Thymus (tissue), 14 donors: Measurements from ENCODE around the gene COL17A1. TPM values are rescaled to one million over a fixed set of nuclear protein-coding genes. Genes with fewer than 3 reads are reported as not detected.

Source experiments
- DNase-seq, 9 donors: peaks; one replicate each; pipeline ENCODE4 v3.0.0-alpha.2; 2013; ENCODE audit warnings: low spot score in 9 of 9, low read depth in 6 of 9, missing footprints in 1 of 9
- H3K27ac ChIP-seq, 2 donors: one replicate each; pipeline ENCODE4 v1.5.1; 2013; ENCODE audit warnings: control low read depth in 1 of 2, low read depth in 1 of 2, low read length in 1 of 2, mild to moderate bottlenecking in 1 of 2, moderate library complexity in 1 of 2
- H3K27me3 ChIP-seq, 2 donors: one replicate each; pipeline ENCODE4 v1.5.1; 2013; ENCODE audit warnings: low read length in 1 of 2; ENCODE audit not compliant: control insufficient read depth in 2 of 2, insufficient read depth in 1 of 2
- H3K36me3 ChIP-seq, 2 donors: one replicate each; pipeline ENCODE4 v1.5.1; 2013; ENCODE audit warnings: low read length in 1 of 2, mild to moderate bottlenecking in 1 of 2, moderate library complexity in 1 of 2; ENCODE audit not compliant: control insufficient read depth in 2 of 2, insufficient read depth in 2 of 2
- H3K4me1 ChIP-seq, 2 donors: one replicate each; pipeline ENCODE4 v1.5.1; 2013; ENCODE audit warnings: low read length in 2 of 2; ENCODE audit not compliant: control insufficient read depth in 2 of 2, insufficient read depth in 2 of 2
- H3K4me3 ChIP-seq, 2 donors: one replicate each; pipeline ENCODE4 v1.5.1; 2013; ENCODE audit warnings: low read length in 2 of 2, control low read depth in 1 of 2, mild to moderate bottlenecking in 1 of 2
- H3K9me3 ChIP-seq, 2 donors: one replicate each; pipeline ENCODE4 v1.5.1; 2013; ENCODE audit warnings: low read length in 1 of 2, mild to moderate bottlenecking in 1 of 2; ENCODE audit not compliant: control insufficient read depth in 2 of 2, insufficient read depth in 1 of 2
- WGBS: extraction: QIAGEN DNeasy Blood & Tissue Kit; methylation state at CpG from one replicate; pipeline ENCODE4 v1.1.7; 2013; 5-methylcytosine and 5-hydroxymethylcytosine counted together
- long read RNA-seq, 10 donors: transcript quantifications; one replicate each; lab custom pipeline, GENCODE V29; 2026
- polyA plus RNA-seq: library from polyadenylated mRNA; stranded (reverse); fragments of 200-250 nt; gene quantifications from one replicate; pipeline ENCODE4 v1.2.3, GENCODE V29; 2013
- total RNA-seq: library from RNA; stranded (reverse); fragments of 120-200 nt; gene quantifications from one replicate; pipeline ENCODE4 v1.2.4, GENCODE V29; 2013
- donor health status: healthy.

COL17A1 gene
- total RNA-seq (75.3 TPM), polyA plus RNA-seq (268 TPM)
- long read RNA-seq, donor 1, result 0 reads
- long read RNA-seq, donor 2, result 0 reads
- long read RNA-seq, donor 3, partial matches to known transcripts, result 14 of 14 reads
- long read RNA-seq, donor 3, other reads (novel, unspliced or antisense), result 0 of 14 reads
- long read RNA-seq, donor 4, partial matches to known transcripts, result 0 of 2 reads
- long read RNA-seq, donor 4, other reads (novel, unspliced or antisense), result 0 of 2 reads
- long read RNA-seq, donor 5, full-length matches to known transcripts, result 3 of 19 reads
- long read RNA-seq, donor 5, partial matches to known transcripts, result 16 of 19 reads
- long read RNA-seq, donor 5, other reads (novel, unspliced or antisense), result 0 of 19 reads
- long read RNA-seq, donor 6, full-length matches to known transcripts, result 1 of 23 reads
- long read RNA-seq, donor 6, partial matches to known transcripts, result 22 of 23 reads
- long read RNA-seq, donor 6, other reads (novel, unspliced or antisense), result 0 of 23 reads
- long read RNA-seq, donor 7, full-length matches to known transcripts, result 4 of 10 reads
- long read RNA-seq, donor 7, partial matches to known transcripts, result 6 of 10 reads
- long read RNA-seq, donor 7, other reads (novel, unspliced or antisense), result 0 of 10 reads
- long read RNA-seq, donor 8, partial matches to known transcripts, result 13 of 14 reads
- long read RNA-seq, donor 8, other reads (novel, unspliced or antisense), result 0 of 14 reads
- long read RNA-seq, donor 9, result 0 reads
- long read RNA-seq, donor 10, partial matches to known transcripts, result 0 of 1 reads
- long read RNA-seq, donor 10, other reads (novel, unspliced or antisense), result 0 of 1 reads

GRCh38 chr10:104085801-104086400 lies at the start of gene COL17A1:
COL17A1 (minus strand) TSS chr10:104085880; CDS start chr10:104080673, 5,207 bp downstream.
- peak in 1 of 9 donors; percentile 5 for DNase-seq
- Histone ChIP-seq H3K27ac (peak within 1 kb of the TSS; percentile 19 to 66), H3K9me3 (no peaks in the 10 kb centered on the region), H3K27me3 (no peaks in the 10 kb centered on the region), H3K4me1 (no peaks in the 10 kb centered on the region), H3K4me3 (peak within 1 kb of the TSS in 1 of 2 donors; percentile 14), H3K36me3 (no peaks in the 10 kb centered on the region)
- WGBS, result 87% methylated on average over 3 of the region's 3 CpGs

DNA sequence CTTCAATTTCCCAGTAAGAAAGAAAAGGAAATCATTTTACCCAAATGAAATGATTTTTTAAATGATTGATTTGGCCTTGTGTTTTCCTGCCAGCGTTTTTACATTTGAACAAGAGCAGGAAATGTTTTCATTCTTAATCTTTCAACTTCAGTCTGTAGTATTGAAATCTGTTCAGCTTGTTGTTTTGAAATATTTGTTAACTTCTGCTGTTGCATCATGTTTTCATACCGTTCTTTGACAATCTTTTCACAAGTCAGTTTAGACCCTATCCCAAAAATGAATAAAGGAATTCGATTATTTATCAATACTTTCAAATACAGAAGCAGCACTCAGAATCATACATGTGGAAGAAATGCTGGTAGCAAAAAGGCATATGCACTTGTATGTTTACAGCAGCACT lies 44.4 kb upstream of the COL17A1 start:
- Histone ChIP-seq H3K9me3 (no peaks in the 10 kb centered on the region), H3K4me1 (no peaks in the 10 kb centered on the region), H3K27ac (no peak overlapping the region), H3K27me3 (no peaks in the 10 kb centered on the region), H3K4me3 (no peak overlapping the region), H3K36me3 (no peaks in the 10 kb centered on the region)
- 74% methylated on average over 3 of the region's 3 CpGs for WGBS
- DNase-seq, result no peak

DNA sequence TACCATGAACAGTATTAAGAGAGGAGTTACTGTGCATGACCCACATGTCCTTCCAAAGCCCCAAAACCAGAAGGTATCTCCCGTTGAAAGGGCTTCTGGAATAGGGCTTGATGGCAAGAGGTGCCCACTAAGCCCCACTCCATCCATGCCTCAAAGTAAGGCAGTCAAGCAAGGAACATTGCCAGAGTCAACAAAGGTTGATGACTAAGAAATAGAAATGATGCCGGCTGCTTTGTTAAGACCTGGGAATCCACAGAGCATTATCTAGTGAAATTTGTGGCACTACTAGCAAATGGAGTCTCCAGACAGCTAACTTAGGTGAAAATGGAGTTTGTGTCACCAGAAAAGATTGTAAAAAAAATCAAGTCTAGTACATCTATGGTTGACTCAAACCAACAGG lies 42.5 kb upstream of the COL17A1 start:
- Histone ChIP-seq H3K27me3 (no peaks in the 10 kb centered on the region), H3K36me3 (no peaks in the 10 kb centered on the region), H3K27ac (no peak overlapping the region), H3K4me1 (no peaks in the 10 kb centered on the region), H3K9me3 (no peaks in the 10 kb centered on the region), H3K4me3 (no peak overlapping the region)
- DNase-seq, result no peak
- 96% methylated on average over 2 of the region's 2 CpGs for WGBS

DNA sequence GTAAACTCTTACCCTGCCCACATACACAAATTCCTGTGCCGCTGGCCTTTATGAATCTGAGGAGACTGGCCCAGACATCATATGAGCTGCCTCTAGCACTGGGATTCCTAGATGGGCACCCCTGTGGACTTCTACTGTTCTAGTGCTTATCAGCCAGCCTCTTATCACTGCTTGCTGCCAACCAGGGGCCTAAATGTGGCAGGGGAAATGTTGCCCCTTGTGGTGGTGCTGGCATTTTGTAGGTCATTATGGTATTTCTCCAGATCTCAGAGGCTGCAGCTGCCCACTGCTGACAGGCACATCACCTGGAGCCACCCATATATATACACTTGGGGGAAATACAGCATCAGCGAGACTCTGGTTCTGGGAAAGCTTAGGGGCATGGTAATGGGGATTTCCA lies 41.7 kb upstream of the COL17A1 start:
- WGBS, result 90% methylated on average over 2 of the region's 2 CpGs
- Histone ChIP-seq H3K4me1 (peaks cover 0 to 4% of the 10 kb centered on the region in 2 donors), H3K36me3 (no peaks in the 10 kb centered on the region), H3K27me3 (no peaks in the 10 kb centered on the region), H3K9me3 (no peaks in the 10 kb centered on the region), H3K27ac (no peak overlapping the region), H3K4me3 (no peak overlapping the region)
- DNase-seq, result peak in 1 of 9 donors; percentile 13

DNA sequence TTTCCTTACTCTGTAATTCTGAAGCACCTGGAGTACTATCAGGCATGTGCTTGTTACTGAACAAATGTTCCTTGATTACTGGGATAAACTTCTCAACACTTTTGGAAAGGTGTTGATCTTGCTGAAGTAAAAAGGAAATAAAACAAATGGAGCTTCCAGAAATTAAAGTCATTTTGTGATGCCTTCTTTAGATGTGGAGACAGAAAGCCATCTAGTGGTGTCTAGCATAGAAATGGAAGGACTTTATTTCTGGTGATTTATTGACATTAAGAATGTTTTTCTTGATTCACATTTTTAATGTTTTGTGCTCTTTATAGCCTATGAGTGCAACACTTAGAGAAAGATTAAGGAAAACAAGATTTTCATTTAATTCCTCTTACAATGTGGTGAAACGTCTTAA lies 37.7 kb upstream of the COL17A1 start:
- Histone ChIP-seq H3K36me3 (no peaks in the 10 kb centered on the region), H3K27ac (peak overlapping the region in 1 of 2 donors; percentile 34), H3K4me1 (peaks cover 4 to 9% of the 10 kb centered on the region in 2 donors), H3K9me3 (no peaks in the 10 kb centered on the region), H3K4me3 (no peak overlapping the region), H3K27me3 (no peaks in the 10 kb centered on the region)
- DNase-seq, result peak in 2 of 9 donors; percentile 9 to 38
- 74% methylated on average over 1 of the region's 1 CpG for WGBS

- no peaks in the 10 kb centered on the region for H3K36me3 ChIP-seq
- H3K27me3 ChIP-seq, result no peaks in the 10 kb centered on the region
- H3K27ac ChIP-seq, result peak overlapping the region; percentile 91 to 99
- no peaks in the 10 kb centered on the region for H3K9me3 ChIP-seq
- H3K4me3 ChIP-seq, result peak overlapping the region; percentile 62 to 91
- peak in 1 of 9 donors; percentile 4 for DNase-seq
- 19% methylated on average over 23 of the region's 23 CpGs for WGBS
- peaks cover 4 to 9% of the 10 kb centered on the region in 2 donors for H3K4me1 ChIP-seq
Observed at GRCh38 chr10:104122225-104123107, 36.8 kb upstream of the COL17A1 start.

- WGBS, result under 1% methylated on average over 67 of the region's 67 CpGs
- DNase-seq, result peak; percentile 92 to 99 (median 99)
- Histone ChIP-seq H3K27ac (peak within 1 kb of the TSS; percentile 99 to 100), H3K4me1 (peaks cover 4 to 9% of the 10 kb centered on the region in 2 donors), H3K36me3 (no peaks in the 10 kb centered on the region), H3K9me3 (no peaks in the 10 kb centered on the region), H3K27me3 (no peaks in the 10 kb centered on the region), H3K4me3 (peak within 1 kb of the TSS; percentile 77 to 91)
Observed at GRCh38 chr10:104121485-104122224, 36.0 kb upstream of the COL17A1 start, which contains the start of gene SFR1. SFR1 (plus strand) TSS chr10:104122171; CDS start chr10:104122184, 13 bp downstream.
